WI38 (cell line): Measurements from ENCODE around the gene SAV1.

Experiments
- H3K4me3 ChIP-seq: 2 replicates; pipeline ENCODE4 v1.5.1; 2011; ENCODE audit warnings: low read depth, mild to moderate bottlenecking, control low read depth, low read length
- CTCF ChIP-seq: IDR thresholded peaks from 2 replicates; pipeline ENCODE4 v1.5.1; 2012; ENCODE audit warnings: low read depth, mild to moderate bottlenecking, control low read depth, low read length

SAV1 gene

DNA sequence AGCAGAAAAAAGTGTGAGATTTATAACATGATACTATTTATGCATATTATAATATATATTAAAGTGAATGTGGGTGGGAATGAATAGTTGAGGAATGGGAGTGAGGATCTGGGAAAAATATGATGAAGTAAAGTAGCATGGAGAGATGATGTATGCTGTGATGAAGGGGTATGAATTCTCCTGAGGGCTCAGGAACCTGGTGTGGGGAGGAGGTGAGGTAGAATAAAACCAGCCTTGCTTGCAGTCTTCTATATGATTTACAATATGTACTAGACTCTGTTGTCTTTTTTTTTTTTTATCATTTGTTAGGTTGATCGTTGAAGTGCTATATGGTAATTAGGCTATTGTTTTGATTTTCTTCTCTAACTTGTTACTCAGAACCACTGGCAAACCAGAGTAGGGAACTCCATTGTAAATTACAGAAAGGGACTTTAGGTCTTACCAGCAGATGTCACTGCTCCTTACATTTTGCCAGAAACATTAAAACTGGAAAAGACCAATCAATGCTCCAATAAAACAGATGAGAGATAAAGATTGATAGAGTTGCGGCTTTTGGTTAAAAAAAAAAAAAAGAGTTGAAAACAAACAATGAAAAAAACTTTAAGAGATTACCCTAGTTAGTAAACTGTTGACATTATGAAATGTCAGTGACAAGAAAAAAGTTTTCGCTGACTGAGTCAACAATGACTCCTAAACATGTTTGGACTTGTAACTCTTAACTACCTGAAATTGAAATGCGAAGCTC, 68.2 kb downstream of the SAV1 start:
- H3K4me3 ChIP-seq = no peak overlapping the region
- TF ChIP-seq CTCF = peak; percentile 29; the same call in 1 of the 2 replicates

DNA sequence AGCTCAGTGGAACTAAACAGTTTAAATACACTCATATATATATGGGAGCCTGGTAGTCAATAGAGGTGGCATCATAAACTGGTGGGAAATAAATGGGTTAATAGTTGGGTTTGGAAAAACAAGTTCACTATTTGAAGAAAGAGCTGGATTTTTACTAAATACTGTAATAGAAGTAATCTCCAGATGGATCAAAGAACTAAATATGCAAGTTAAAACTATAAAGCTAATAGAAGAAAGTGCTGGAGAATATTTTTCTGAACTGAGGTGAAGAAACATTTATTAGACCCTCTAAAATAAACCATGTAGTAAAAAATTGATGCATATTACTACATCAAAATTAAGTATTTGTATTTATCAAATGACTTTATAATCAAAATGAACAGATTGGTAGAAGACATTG, 69.3 kb downstream of the SAV1 start:
- H3K4me3 ChIP-seq = no peak overlapping the region
- no peak for TF ChIP-seq CTCF

DNA sequence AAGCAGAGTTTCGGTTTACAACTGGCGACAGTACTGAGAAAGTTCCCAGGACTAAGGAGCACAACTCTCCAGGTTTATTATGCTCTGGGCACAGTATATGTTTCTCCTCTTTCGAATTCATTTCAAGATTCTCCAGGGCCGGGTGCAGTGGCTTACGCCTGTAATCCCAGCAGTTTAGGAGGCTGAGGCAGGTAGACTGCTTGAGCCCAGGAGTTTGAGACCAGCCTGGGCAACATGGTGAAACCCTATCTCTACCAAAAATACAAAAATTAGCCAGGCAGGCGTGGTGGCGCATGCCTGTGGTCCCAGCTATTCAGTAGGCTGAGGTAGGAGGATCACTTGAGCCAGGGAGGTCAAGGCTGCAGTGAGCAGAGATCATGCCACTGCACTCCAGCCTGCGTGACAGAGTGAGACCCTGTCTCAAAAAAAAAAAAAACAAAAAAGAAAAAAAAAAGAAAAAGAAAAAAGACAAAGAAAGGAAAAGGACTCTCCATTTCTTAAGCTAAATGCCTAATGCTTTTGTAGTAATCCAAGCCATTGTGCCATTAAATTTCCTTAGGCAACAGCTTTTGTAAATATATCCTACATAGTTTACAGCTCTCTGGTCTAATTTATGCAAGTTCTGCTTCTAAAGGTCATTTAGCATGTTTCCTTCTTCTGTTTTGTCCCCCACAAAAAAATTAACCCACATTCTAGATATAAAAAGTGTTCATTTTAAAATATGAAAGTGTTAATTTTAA, 73.4 kb downstream of the SAV1 start:
- no peak for TF ChIP-seq CTCF
- no peak overlapping the region for H3K4me3 ChIP-seq

GRCh38 chr14:50590464-50590863, 77.6 kb downstream of the SAV1 start:
- TF ChIP-seq CTCF = no peak
- H3K4me3 ChIP-seq = no peak overlapping the region
